ENCODE results near the gene TAS1R1.

DNA sequence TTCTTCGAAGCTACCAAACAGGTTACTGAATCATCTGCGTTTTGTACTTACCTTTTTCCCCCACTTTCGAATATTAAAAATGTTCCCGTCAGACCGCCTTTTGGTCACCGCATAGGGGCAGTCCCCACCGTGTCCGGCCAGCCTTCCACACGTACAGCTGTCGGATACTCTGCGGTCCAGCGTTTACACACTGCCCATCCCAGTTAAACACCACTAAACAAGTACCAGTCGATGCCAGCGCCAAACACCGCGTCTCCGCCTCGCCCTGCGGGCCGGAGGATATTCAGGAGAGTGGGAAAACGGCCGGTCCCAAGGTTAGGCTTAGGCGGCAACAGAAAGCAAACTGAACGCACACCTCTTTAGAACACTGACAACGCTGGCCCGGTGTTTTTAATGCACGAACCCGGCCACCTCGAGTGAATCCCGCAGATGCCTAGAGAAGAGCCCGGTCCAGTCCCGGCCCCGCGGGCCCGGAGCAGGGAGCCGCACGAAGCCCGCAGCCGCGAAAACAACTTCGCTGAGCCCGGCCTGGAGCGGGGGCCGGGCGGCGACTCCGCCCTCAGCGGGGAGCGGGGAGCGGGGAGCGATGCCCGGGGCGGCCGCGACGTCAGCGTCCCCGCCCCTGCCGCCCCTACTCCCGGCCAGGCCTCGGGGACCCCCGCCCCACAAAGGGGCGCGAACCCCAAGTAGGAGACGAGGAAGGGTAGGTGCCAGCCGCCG, 57.7 kb downstream of the TAS1R1 start:
- no peak for TF ChIP-seq HCFC1 (IDR thresholded peaks at IDR 0.05; ENCODE audit: low read length)
- TF ChIP-seq HDAC2 (IDR thresholded peaks at IDR 0.05) = no peak
- no peak for TF ChIP-seq JUNB (IDR thresholded peaks at IDR 0.05)
- TF ChIP-seq, protein P1, sequence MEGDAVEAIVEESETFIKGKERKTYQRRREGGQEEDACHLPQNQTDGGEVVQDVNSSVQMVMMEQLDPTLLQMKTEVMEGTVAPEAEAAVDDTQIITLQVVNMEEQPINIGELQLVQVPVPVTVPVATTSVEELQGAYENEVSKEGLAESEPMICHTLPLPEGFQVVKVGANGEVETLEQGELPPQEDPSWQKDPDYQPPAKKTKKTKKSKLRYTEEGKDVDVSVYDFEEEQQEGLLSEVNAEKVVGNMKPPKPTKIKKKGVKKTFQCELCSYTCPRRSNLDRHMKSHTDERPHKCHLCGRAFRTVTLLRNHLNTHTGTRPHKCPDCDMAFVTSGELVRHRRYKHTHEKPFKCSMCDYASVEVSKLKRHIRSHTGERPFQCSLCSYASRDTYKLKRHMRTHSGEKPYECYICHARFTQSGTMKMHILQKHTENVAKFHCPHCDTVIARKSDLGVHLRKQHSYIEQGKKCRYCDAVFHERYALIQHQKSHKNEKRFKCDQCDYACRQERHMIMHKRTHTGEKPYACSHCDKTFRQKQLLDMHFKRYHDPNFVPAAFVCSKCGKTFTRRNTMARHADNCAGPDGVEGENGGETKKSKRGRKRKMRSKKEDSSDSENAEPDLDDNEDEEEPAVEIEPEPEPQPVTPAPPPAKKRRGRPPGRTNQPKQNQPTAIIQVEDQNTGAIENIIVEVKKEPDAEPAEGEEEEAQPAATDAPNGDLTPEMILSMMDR (IDR thresholded peaks at IDR 0.05 in 2 of 3, conservative IDR thresholded peaks at IDR 0.05 in 1 of 3; ENCODE audit: control insufficient read depth in 2 of 3, extremely low read depth in 1 of 3, insufficient read depth in 1 of 3, low read depth in 3 of 3, low read length in 3 of 3) = 0 out of 6 replicates have a peak, but pooled peaks of 1 of the 3 experiments have one; percentile 3
- TF ChIP-seq TAF1 (IDR thresholded peaks at IDR 0.05; ENCODE audit: borderline replicate concordance, low read depth, low read length) = no peak

Data from GM12878 (cell line).